Right atrium auricular region (tissue), 2 donors: ENCODE data around the gene SIRT5. TPM values are rescaled to one million over a fixed set of nuclear protein-coding genes. Genes with fewer than 3 reads are reported as not detected.

Source experiments
- DNase-seq: peaks from one replicate; pipeline ENCODE4 v3.0.0-alpha.2; 2019; ENCODE audit warnings: low spot score
- H3K27ac ChIP-seq, 2 donors: fragments of 200-600 bp; sonication (generic); 1 replicate in 1 of 2; 2 replicates in 1 of 2; pipeline ENCODE4 v1.5.1; 2016 to 2019
- H3K27me3 ChIP-seq, 2 donors: fragments of 200-600 bp; sonication (generic); one replicate each; pipeline versions ENCODE4 v1.5.1 to v1.6.0; 2017 to 2019
- H3K36me3 ChIP-seq: fragments of 200-600 bp; sonication (generic); one replicate; pipeline ENCODE4 v1.5.1; 2016
- H3K4me1 ChIP-seq, 2 donors: fragments of 200-600 bp; sonication (generic); one replicate each; pipeline versions ENCODE4 v1.5.1 to v1.6.0; 2017 to 2019
- H3K4me3 ChIP-seq, 2 donors: fragments of 200-600 bp; sonication (generic); 1 replicate in 1 of 2; 2 replicates in 1 of 2; pipeline ENCODE4 v1.5.1; 2017 to 2019; ENCODE audit warnings: mild to moderate bottlenecking in 1 of 2, moderate library complexity in 1 of 2
- H3K9me3 ChIP-seq, 2 donors: fragments of 200-600 bp; sonication (generic); one replicate each; pipeline ENCODE4 v1.5.1; 2019
- CTCF ChIP-seq, 2 donors: fragments of 200-600 bp; sonication (generic); IDR thresholded peaks; one replicate each; pipeline ENCODE4 v1.5.1; 2019; ENCODE audit warnings: antibody characterized with exemption in 2 of 2
- total RNA-seq, 2 donors: library from RNA; depleted of rRNA; stranded (reverse); fragments of >200 nt; gene quantifications; one replicate each; pipeline ENCODE4 v1.1.0, GENCODE V29; 2016

Gene SIRT5
- total RNA-seq, 2 donors from 2014 or later = 17.9 to 31.2 TPM

GRCh38 chr6:13638014-13638413 is 63.6 kb downstream of the SIRT5 start:
- TF ChIP-seq CTCF (IDR thresholded peaks at IDR 0.05) = no peak

GRCh38 chr6:13638626-13639025 is 64.2 kb downstream of the SIRT5 start:
- no peak for DNase-seq
- Histone ChIP-seq H3K4me1 (no peaks in the 10 kb centered on the region), H3K27ac (no peak overlapping the region), H3K9me3 (no peaks in the 10 kb centered on the region), H3K27me3 (no peaks in the 10 kb centered on the region), H3K4me3 (no peak overlapping the region), H3K36me3 (peaks cover 24% of the 10 kb centered on the region)
- TF ChIP-seq CTCF (IDR thresholded peaks at IDR 0.05) = no peak

More at GRCh38 chr6:13638014-13638413, 63.6 kb downstream of the SIRT5 start:
- no peak for DNase-seq
- H3K4me3 ChIP-seq = no peak overlapping the region
- H3K4me1 ChIP-seq = no peaks in the 10 kb centered on the region
- H3K36me3 ChIP-seq = peaks cover 24% of the 10 kb centered on the region
- no peaks in the 10 kb centered on the region for H3K9me3 ChIP-seq
- H3K27me3 ChIP-seq = no peaks in the 10 kb centered on the region
- H3K27ac ChIP-seq = no peak overlapping the region

GRCh38 chr6:13641315-13641714 is 66.9 kb downstream of the SIRT5 start:
- no peak for DNase-seq
- H3K27ac ChIP-seq = no peak overlapping the region
- no peaks in the 10 kb centered on the region for H3K4me1 ChIP-seq
- H3K36me3 ChIP-seq = peaks cover 24% of the 10 kb centered on the region
- TF ChIP-seq CTCF (IDR thresholded peaks at IDR 0.05) = no peak
- no peak overlapping the region for H3K4me3 ChIP-seq
- no peaks in the 10 kb centered on the region for H3K27me3 ChIP-seq
- no peaks in the 10 kb centered on the region for H3K9me3 ChIP-seq

GRCh38 chr6:13643125-13643524 is 68.7 kb downstream of the SIRT5 start:
- DNase-seq = no peak
- Histone ChIP-seq H3K27me3 (no peaks in the 10 kb centered on the region), H3K4me3 (no peak overlapping the region), H3K9me3 (no peaks in the 10 kb centered on the region), H3K4me1 (no peaks in the 10 kb centered on the region), H3K36me3 (peaks cover 18% of the 10 kb centered on the region), H3K27ac (no peak overlapping the region)
- no peak for TF ChIP-seq CTCF (IDR thresholded peaks at IDR 0.05)

GRCh38 chr6:13648850-13649249 is 74.4 kb downstream of the SIRT5 start:
- no peak for TF ChIP-seq CTCF (IDR thresholded peaks at IDR 0.05)
- H3K27ac ChIP-seq = no peak overlapping the region
- no peaks in the 10 kb centered on the region for H3K9me3 ChIP-seq
- no peak for DNase-seq
- no peak overlapping the region for H3K4me3 ChIP-seq
- no peaks in the 10 kb centered on the region for H3K27me3 ChIP-seq
- H3K4me1 ChIP-seq = no peaks in the 10 kb centered on the region
- H3K36me3 ChIP-seq = no peaks in the 10 kb centered on the region

- Histone ChIP-seq H3K4me3 (no peak overlapping the region), H3K36me3 (no peaks in the 10 kb centered on the region), H3K9me3 (no peaks in the 10 kb centered on the region), H3K27me3 (no peaks in the 10 kb centered on the region), H3K27ac (no peak overlapping the region), H3K4me1 (no peaks in the 10 kb centered on the region)
- TF ChIP-seq CTCF (IDR thresholded peaks at IDR 0.05) = no peak
- DNase-seq = no peak
Observed at GRCh38 chr6:13649393-13649792, 75.0 kb downstream of the SIRT5 start.
